GM18951 (cell line): Measurements from ENCODE around the gene TSPAN18.

Experiments
- POLR2A ChIP-seq: IDR thresholded peaks from 4 replicates; pipeline ENCODE4 v1.6.1; 2011; ENCODE audit warnings: mild to moderate bottlenecking; ENCODE audit not compliant: insufficient read length, insufficient read depth; ENCODE audit errors: extremely low read depth
- in situ Hi-C: fragments of 300-500 bp; cut with MboI; formaldehyde crosslinking; loops from one replicate; pipeline ENCODE4 v1.12.0; 2022; ENCODE audit warnings: low sequenced_read_pairs, mixed read lengths, inconsistent platforms; ENCODE audit not compliant: unreplicated experiment

TSPAN18 gene

GRCh38 chr11:44885919-44886789 lies 159.4 kb downstream of the TSPAN18 start:
- no peak for TF ChIP-seq POLR2A
- in situ Hi-C loops = loop anchor here (25.0 kb wide), 1 partner anchor 249 kb away; no protein-coding TSS in a partner anchor

GRCh38 chr11:44886790-44887140 lies 160.0 kb downstream of the TSPAN18 start:
- in situ Hi-C loops = loop anchor here (25.0 kb wide), 1 partner anchor 249 kb away; no protein-coding TSS in a partner anchor
- TF ChIP-seq POLR2A = no peak

- in situ Hi-C loops = loop anchor here (25.0 kb wide), 1 partner anchor 250 kb away; no protein-coding TSS in a partner anchor
- TF ChIP-seq POLR2A = no peak
Observed at GRCh38 chr11:44887636-44888035, 160.9 kb downstream of the TSPAN18 start.

GRCh38 chr11:44889266-44889665 lies 162.5 kb downstream of the TSPAN18 start:
- no peak for TF ChIP-seq POLR2A
- in situ Hi-C loops = loop anchor here (25.0 kb wide), 1 partner anchor 252 kb away; no protein-coding TSS in a partner anchor

GRCh38 chr11:44892843-44893242 lies 166.1 kb downstream of the TSPAN18 start:
- TF ChIP-seq POLR2A = no peak
- in situ Hi-C loops = loop anchor here (25.0 kb wide), 1 partner anchor 256 kb away; no protein-coding TSS in a partner anchor

- no peak for TF ChIP-seq POLR2A
- in situ Hi-C loops = loop anchor here (25.0 kb wide), 1 partner anchor 256 kb away; no protein-coding TSS in a partner anchor
Observed at GRCh38 chr11:44893308-44893822, 166.6 kb downstream of the TSPAN18 start.

- TF ChIP-seq POLR2A = no peak
- in situ Hi-C loops = loop anchor here (25.0 kb wide), 1 partner anchor 257 kb away; no protein-coding TSS in a partner anchor
Observed at GRCh38 chr11:44893846-44894617, 167.3 kb downstream of the TSPAN18 start.

- in situ Hi-C loops = loop anchor here (25.0 kb wide), 1 partner anchor 263 kb away; no protein-coding TSS in a partner anchor
- TF ChIP-seq POLR2A = no peak
Observed at GRCh38 chr11:44899959-44900358, 173.2 kb downstream of the TSPAN18 start.

- TF ChIP-seq POLR2A = no peak
- in situ Hi-C loops = no loop called here
Observed at GRCh38 chr11:44901120-44901633, 174.4 kb downstream of the TSPAN18 start.

GRCh38 chr11:44901786-44902185 lies 175.0 kb downstream of the TSPAN18 start:
- no peak for TF ChIP-seq POLR2A
- in situ Hi-C loops = no loop called here

GRCh38 chr11:44903035-44903434 lies 176.3 kb downstream of the TSPAN18 start:
- in situ Hi-C loops = no loop called here

GRCh38 chr11:44903518-44903917 lies 176.8 kb downstream of the TSPAN18 start:
- in situ Hi-C loops = no loop called here

More at GRCh38 chr11:44903035-44903434, 176.3 kb downstream of the TSPAN18 start:
- no peak for TF ChIP-seq POLR2A

More at GRCh38 chr11:44903518-44903917, 176.8 kb downstream of the TSPAN18 start:
- TF ChIP-seq POLR2A = no peak
